GM19193 (cell line): ENCODE data around the gene AGAP9.
A peak's percentile ranks its signal among the peaks of the same experiment; 100 is the strongest.
"Not testable (repeated sequence)": the region's sequence is repeated elsewhere in the genome, so short reads cannot be mapped to it uniquely, and the experiment has no call there.

ENCODE experiments used
- POLR2A ChIP-seq: IDR thresholded peaks from 4 replicates; pipeline ENCODE4 v1.6.1; 2011; ENCODE audit not compliant: insufficient read depth, insufficient read length; ENCODE audit errors: extremely low read depth

The AGAP9 gene

DNA sequence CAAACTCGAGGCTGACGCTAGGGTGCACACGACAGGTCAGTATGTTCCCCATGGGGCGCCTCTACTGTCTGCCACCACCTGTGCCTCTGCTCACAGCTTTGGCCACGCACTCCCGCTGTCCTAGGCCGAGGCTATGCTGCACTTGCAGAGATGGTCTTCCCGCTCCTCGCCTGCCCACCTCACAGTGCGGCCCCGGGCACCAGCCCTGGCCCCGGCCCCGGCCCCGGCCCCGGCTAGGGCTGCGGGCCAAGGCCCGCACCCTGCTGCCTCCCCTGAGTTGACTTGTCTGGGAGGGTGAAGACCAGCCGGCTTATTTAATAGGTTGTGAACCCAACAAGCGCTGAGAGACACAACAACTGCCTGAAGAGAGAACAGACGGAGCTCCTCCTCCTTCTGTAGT lies at the start of gene AGAP9:
TSS of gene AGAP9 (minus strand) at position 164 of the 400 bp plus-strand sequence. CDS start at position 52, 112 bp downstream.
- TF ChIP-seq POLR2A, result not testable (repeated sequence)

DNA sequence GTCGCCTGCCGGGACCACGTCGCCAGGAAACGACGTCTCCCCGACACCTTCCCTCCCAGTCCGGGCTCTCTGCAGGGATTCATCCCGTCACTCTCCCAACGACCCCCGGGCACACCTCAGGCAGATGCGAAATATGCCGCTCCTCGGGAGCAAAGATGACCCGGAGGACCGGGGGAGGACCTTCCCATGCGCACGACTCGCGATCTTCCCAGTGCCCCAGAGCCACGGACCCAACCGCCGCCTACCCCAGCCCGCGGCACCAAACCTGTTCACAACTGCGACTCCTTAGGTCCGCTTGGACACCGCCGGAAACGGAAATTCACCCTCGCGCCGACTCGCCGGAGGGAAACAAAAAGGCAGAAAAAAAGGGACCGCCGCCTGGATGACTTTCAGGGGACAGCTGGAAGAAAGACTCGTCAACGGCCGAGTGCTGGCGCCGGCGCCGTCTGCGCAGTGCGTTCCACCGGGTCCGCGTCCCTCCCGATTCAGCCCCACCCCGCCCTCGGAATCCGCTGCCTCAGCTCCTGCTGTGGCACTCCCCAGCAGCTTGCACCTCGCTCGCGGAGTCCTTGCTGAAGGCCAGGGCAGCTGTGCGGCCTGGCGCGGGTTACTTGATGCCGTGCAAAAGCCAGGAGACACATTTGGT lies 29.9 kb upstream of the AGAP9 start:
- TF ChIP-seq POLR2A, result peak; percentile 75

DNA sequence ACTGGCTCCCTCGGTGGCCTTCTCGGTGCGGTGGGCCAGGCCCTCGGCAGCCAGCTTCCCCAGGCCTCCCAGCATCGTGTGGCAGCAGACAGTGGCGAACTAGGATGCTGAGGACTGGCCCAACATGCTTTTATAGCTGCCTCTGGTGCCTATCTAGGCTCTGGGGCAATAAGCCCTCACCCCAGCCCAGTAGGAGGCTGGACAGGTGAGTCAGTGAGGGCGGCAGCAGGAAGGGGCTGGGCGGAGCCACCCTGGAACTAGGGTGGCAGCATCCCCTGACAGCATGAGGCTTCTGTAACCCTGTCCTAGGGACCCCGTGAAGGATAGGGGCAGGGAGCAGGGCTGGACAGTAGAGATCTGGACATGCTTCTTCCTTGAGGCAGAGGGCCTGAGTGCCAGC lies 31.8 kb downstream of the AGAP9 start, which contains the start of gene FAM25G:
TSS of gene FAM25G (minus strand) at position 101 of the 400 bp plus-strand sequence. CDS start at position 75, 26 bp downstream.
- not testable (repeated sequence) for TF ChIP-seq POLR2A

DNA sequence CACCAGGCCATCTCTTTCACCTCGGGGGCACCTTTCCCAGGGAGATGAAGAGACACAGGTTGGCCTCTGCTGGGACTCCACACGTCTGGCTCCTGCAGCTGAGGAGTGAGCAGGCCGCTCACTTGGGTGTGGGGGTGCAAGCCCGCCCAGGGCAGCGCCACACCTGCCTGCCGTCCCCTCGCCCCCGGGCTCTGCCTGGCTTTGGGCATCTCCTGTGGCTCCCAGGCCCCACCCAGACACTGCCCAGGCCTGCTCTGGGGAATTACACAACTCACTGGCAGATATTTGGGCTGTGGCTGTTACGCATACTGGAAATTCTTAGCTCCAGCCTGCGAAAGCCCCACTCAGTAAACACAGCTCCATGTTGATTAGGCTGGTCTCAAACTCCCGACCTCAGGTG lies 39.5 kb downstream of the AGAP9 start, which contains the start of gene ANXA8:
TSS of gene ANXA8 (minus strand) at position 193 of the 400 bp plus-strand sequence. CDS start at position 11, 182 bp downstream.
- not testable (repeated sequence) for TF ChIP-seq POLR2A

DNA sequence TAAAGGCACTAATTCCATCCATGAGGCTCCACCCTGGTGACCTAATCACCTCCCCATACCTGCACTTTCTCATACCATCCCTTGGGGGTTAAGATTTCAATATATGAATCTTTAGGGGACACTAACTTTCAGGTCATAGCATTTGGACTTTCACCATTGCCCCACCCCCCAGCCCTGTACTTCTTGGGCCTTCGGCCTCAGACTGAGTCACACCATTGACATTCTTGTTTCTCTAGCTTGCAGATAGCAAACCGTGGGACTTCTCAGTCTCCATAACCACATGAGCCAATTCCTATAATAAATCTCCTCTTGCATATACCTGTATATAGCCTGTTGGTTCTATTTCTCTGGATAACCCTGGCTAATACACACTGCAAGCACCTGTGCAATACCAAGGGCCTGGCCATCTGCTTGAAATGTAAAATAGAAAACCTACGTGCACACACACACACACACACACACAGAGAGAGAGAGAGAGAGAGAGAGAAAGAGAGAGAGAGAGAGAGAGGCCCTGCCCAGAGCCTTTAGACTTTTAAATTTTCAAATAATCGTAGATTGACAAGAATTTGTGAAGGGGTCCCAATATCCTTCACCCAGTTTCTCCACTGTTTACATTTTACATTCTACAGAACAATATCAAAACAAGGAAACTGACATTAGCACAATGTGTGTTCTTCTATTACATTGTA lies 64.8 kb downstream of the AGAP9 start:
- TF ChIP-seq POLR2A, result no peak

DNA sequence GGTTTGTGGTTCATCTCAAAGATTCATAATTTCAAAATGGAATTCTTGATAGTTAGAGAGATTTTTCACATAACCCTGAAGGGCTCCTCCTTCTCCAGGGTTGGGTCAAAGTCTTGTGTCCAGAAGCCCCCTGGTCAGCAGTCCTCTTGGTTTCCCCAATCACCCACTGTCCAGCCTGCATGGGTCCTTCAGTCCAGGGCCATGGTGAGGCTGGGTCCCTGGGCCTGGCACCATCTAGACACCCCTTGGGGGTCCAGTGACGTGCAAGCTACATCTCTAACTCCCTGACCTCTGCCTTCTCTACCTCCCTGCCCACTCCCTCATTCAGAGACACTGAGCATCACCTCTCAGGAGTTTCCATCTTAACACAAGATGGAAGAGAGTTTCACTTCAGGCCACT lies 65.6 kb downstream of the AGAP9 start:
- no peak for TF ChIP-seq POLR2A

DNA sequence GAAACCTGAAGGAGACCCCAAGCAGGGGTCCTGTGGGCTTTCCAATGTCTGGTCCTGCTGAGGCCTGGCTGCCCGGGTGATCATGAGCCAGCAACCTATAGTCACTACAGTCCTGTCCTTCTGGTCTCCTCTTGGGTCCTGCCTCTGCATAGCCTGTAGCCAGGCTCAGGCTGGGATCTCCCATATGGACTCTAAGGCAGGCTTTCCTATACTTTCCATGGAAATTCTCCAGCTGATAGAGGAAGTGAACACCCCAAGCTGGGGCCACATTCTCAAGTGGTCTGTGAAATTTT lies 66.0 kb downstream of the AGAP9 start:
- no peak for TF ChIP-seq POLR2A

DNA sequence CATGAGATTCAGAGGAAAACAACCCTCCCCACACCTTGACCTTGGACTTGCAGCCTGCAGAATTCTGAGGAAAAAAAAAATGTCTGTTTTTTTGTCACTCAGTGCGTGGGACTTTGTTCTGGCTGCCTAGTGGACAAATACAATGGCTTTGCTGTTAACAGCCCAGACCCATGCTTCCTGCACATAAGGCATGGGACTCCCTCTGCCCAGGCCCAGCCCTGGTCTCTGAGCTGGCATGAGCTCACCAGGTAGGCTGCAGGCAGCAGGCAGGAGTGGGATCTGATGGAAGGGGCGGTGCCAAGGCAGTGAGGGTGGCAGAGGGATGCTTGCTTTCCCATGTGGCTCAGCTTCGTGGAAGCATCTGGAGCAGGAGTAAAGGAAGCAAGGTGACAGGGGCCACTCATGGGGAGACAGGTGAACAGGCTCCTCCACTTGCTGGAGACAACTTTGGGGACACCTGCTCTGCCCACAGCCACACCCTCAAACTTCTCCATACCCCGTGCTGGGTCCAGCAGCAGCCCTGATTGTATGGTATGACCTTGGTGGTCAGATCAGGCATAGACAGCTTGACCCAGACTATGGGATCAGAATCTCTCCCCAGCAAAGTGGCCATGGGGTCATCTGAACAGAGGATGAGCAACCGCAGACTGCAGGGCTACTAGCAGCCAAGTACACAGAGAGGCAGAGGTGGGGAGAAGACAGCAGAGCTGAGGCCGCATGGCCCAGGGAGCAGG lies 66.5 kb downstream of the AGAP9 start:
- TF ChIP-seq POLR2A, result no peak

DNA sequence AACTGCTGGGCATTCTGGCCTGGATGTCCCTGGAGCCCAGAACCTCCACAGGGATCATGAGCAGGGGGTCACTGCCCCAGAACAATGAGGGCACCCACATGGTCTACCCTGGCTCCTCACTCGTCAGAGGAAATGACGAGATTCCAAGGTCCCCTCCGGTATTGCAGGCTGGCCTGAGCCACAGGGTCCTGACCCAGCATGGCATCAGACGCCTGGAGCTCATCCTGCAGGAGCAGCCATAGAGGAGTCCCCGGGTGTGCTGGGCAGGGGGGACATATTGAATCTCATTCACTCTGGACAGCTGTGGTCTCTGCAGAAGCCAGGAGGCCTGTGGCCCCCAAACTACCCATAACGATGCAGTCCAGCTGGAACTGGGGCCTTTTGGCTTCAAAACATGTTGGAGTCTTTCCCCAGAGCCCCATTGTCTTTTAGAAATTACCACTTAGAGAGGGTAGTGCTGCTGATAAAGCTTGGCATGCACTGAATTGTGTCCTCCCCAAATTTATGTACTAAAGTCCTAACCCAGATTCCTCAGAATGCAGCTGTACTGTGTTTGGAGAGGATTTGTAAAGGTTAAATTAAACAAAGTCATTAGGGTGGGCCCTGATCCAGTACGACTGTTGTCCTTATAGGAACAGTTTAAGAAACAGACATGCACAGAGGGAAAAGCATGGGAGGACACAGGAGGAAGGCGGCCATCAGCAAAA lies 67.2 kb downstream of the AGAP9 start:
- TF ChIP-seq POLR2A, result no peak

DNA sequence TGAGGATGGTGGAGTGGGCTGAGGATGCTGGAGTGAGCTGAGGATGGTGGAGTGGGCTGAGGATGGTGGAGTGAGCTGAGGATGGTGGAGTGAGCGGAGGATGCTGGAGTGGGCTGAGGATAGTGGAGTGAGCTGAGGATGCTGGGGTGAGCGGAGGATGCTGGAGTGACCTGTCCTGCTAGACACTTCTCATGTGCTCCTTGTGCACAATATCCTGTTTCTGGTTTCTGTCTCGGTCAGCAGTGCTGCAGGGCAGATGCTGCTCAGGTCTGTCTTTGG lies 68.7 kb downstream of the AGAP9 start:
- TF ChIP-seq POLR2A, result no peak

DNA sequence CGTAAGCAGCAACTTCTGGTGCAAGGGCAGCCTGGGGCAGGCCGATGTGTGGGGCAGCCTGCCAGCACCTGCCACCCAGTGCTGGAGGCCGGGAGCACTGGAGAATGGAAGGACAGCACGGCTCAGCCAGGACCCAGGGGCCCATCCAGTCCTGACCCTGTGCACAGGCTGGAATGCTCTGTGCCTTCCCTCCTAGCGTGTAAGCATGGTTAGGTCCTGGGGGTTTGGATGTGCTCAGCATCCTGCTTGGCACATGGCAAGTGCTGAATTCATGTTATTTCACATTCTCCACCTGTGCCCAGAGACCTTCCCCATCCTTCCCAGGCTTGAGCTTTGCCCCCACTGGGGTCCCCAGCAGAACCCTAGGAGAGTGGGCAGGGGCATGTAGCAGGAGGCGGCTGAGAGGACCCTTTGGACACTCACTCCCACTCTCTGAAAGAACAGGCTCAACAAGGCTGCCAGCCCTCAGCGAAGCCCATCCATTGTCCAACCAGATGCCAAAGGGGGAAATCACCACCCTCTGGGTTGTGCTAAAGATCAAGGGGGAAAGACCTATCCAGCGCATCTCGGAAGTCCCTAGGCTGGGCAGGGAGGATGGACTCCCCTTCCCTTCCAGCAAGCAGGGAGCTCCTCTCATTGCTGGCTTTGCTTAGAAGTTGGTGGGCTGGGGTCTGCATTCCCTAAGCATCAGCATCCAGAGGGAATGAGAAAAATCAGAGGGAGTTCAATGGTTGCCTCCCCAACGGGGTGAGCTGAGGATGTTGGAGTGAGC lies 69.2 kb downstream of the AGAP9 start:
- no peak for TF ChIP-seq POLR2A

DNA sequence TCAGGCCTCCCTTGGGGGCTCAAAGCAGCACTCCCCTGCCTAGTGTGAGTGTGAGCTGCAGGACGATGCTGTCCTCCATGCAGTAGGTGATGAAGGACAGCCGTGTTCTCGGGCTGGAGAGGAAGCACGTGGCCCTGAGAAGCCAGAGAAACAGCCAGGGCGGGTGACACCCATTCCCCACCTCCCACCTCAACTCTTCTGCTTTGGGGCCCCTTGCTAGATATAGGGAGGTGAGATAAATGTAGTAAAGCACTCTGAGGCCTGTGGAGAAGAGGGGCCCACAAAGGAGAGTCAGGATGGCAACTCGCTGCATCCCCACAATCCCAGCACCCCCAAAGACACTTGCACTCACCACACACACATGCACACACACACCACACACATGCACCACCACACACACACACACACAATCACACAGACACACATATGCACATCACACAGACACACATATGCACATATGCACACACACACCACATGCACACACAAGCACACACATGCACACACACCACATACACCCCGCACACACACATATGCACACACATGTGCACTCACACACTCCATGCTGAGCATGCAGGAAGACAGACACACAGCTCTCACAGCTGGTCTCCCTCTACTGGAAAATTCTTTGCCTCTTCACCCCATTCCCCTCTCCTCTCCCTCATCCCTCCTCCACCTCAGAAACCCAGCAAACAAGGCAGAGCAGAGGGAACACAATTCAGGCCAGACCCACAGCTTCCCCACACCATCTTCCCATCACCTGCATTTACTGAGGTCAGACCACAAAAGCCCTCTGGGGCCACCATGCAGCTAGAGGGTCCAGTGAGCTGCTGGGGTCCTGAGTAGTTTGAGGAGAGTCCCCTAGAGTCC lies 70.1 kb downstream of the AGAP9 start:
- no peak for TF ChIP-seq POLR2A

DNA sequence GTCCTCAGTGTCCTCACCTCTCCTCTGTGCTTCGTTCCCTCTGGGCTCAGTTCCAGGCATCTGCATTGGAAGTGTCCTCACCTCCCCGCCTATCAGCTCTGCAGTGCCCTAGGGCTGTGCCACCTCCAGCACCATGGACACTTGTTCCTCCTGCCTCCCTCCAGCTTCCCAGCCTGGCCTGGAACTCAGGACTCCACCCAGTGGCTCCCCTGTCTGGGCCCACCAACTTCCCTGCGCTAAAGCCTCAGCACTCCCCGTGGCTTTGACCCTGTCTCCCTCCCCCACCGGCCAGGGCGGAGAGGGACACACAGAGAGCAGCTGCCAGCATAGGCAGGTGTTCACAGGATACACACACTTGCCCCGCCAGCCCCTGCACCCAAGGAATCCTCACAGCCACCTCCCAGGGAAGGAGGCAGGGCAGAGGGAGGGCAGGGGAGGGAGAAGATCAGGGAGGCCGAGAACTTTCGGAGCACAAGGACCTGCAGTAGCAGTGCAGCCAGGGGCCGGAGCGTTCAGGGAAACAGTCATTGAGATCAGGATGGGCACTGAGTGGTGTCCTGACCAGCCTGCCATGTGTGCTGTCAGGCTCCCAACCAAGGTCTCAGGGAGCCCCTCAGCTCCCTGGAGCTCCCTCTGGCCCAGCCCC lies 70.8 kb downstream of the AGAP9 start:
- TF ChIP-seq POLR2A, result no peak
